GM12865 (cell line): ENCODE data around the gene SYNE1.

Experiments
- DNase-seq: peaks from one replicate; pipeline ENCODE4 v3.0.0; 2010; ENCODE audit warnings: low read depth
- H3K4me3 ChIP-seq: 2 replicates; pipeline ENCODE4 v1.5.1; 2011; ENCODE audit warnings: mild to moderate bottlenecking, low read depth, low read length, control low read depth
- CTCF ChIP-seq: IDR thresholded peaks from 2 replicates; pipeline ENCODE4 v1.5.1; 2011; ENCODE audit warnings: low read length, control low read depth, low read depth, inconsistent platforms; ENCODE audit not compliant: insufficient read depth; ENCODE audit errors: missing control alignments

The SYNE1 gene

GRCh38 chr6:152212437-152212836 is 424.7 kb downstream of the SYNE1 start:
- DNase-seq = no peak
- H3K4me3 ChIP-seq = no peak overlapping the region
- TF ChIP-seq CTCF = no peak

- no peak overlapping the region for H3K4me3 ChIP-seq
- no peak for DNase-seq
- TF ChIP-seq CTCF = no peak
Observed at GRCh38 chr6:152209211-152209610, 428.0 kb downstream of the SYNE1 start.

- no peak for DNase-seq
- H3K4me3 ChIP-seq = no peak overlapping the region
- TF ChIP-seq CTCF = no peak
Observed at GRCh38 chr6:152207915-152208714, 429.0 kb downstream of the SYNE1 start.

GRCh38 chr6:152206072-152206818 is 430.9 kb downstream of the SYNE1 start:
- peak; percentile 42 for DNase-seq
- H3K4me3 ChIP-seq = no peak overlapping the region
- TF ChIP-seq CTCF = peak; percentile 36

- H3K4me3 ChIP-seq = no peak overlapping the region
- no peak for TF ChIP-seq CTCF
- no peak for DNase-seq
Observed at GRCh38 chr6:152204591-152204990, 432.6 kb downstream of the SYNE1 start.

- TF ChIP-seq CTCF = no peak
- no peak overlapping the region for H3K4me3 ChIP-seq
- no peak for DNase-seq
Observed at GRCh38 chr6:152201120-152201519, 436.0 kb downstream of the SYNE1 start.
